ENCODE results near the gene NELL2. TPM values are rescaled to one million over a fixed set of nuclear protein-coding genes. Genes with fewer than 3 reads are reported as not detected.

NELL2 gene
- total and polyA plus RNA-seq, 4 donors = 0.09 to 0.42 (median 0.17) TPM; not detected in 1

GRCh38 chr12:44830566-44831055 is 45.5 kb downstream of the NELL2 start:
- Histone ChIP-seq H3K4me3 (ENCODE audit: low read depth in 1 of 3, low read length in 3 of 3) (no peak overlapping the region), H3K27me3 (ENCODE audit: control insufficient read depth in 4 of 4, insufficient read depth in 4 of 4, low read length in 3 of 4) (no peaks in the 10 kb centered on the region), H3K9me3 (ENCODE audit: control insufficient read depth in 4 of 4, low read length in 3 of 4) (no peaks in the 10 kb centered on the region), H3K27ac (ENCODE audit: low read depth in 1 of 2, low read length in 2 of 2) (no peak overlapping the region), H3K4me1 (ENCODE audit: control insufficient read depth in 4 of 4, insufficient read depth in 4 of 4, low read length in 3 of 4) (no peaks in the 10 kb centered on the region), H3K36me3 (ENCODE audit: control insufficient read depth in 4 of 4, insufficient read depth in 3 of 4, low read depth in 1 of 4, low read length in 3 of 4) (no peaks in the 10 kb centered on the region), H3K9ac (ENCODE audit: low read depth in 1 of 2, low read length in 2 of 2) (no peak overlapping the region)
- no peak for TF ChIP-seq MAX (IDR thresholded peaks at IDR 0.05)
- TF ChIP-seq CTCF (IDR thresholded peaks at IDR 0.05; ENCODE audit: low read depth, low read length, missing input control) = no peak
- TF ChIP-seq RXRA (IDR thresholded peaks at IDR 0.05) = no peak
- no peak for TF ChIP-seq REST (IDR thresholded peaks at IDR 0.05)
- TF ChIP-seq NR2F2 (IDR thresholded peaks at IDR 0.05) = no peak
- TF ChIP-seq GABPA (IDR thresholded peaks at IDR 0.05 in 1 of 2, conservative IDR thresholded peaks at IDR 0.05 in 1 of 2) = no peak
- no peak for TF ChIP-seq TAF1 (conservative IDR thresholded peaks at IDR 0.05)
- no peak for TF ChIP-seq ATF3 (IDR thresholded peaks at IDR 0.05)
- TF ChIP-seq RAD21 (IDR thresholded peaks at IDR 0.05) = no peak
- no peak for DNase-seq (ENCODE audit: low spot score)
- 49% methylated on average over 1 of the region's 1 CpG for WGBS

GRCh38 chr12:44829045-44829444 is 47.1 kb downstream of the NELL2 start:
- Histone ChIP-seq H3K9ac (ENCODE audit: low read depth in 1 of 2, low read length in 2 of 2) (no peak overlapping the region), H3K9me3 (ENCODE audit: control insufficient read depth in 4 of 4, low read length in 3 of 4) (no peaks in the 10 kb centered on the region), H3K4me1 (ENCODE audit: control insufficient read depth in 4 of 4, insufficient read depth in 4 of 4, low read length in 3 of 4) (no peaks in the 10 kb centered on the region)

More at GRCh38 chr12:44829045-44829444, 47.1 kb downstream of the NELL2 start:
- DNase-seq (ENCODE audit: low spot score) = no peak
- no peak overlapping the region for H3K27ac ChIP-seq (ENCODE audit: low read depth in 1 of 2, low read length in 2 of 2)
- H3K4me3 ChIP-seq (ENCODE audit: low read depth in 1 of 3, low read length in 3 of 3) = no peak overlapping the region
- TF ChIP-seq REST (IDR thresholded peaks at IDR 0.05) (no peak), RXRA (IDR thresholded peaks at IDR 0.05) (no peak), JUND (IDR thresholded peaks at IDR 0.05) (no peak), EGR1 (IDR thresholded peaks at IDR 0.05; ENCODE audit: low read depth in 2 of 2) (no peak), MAX (IDR thresholded peaks at IDR 0.05) (no peak), GABPA (IDR thresholded peaks at IDR 0.05 in 1 of 2, conservative IDR thresholded peaks at IDR 0.05 in 1 of 2) (no peak), HNF4A (conservative IDR thresholded peaks at IDR 0.05) (no peak)
- 53% methylated on average over 1 of the region's 1 CpG for WGBS
- no peaks in the 10 kb centered on the region for H3K36me3 ChIP-seq (ENCODE audit: control insufficient read depth in 4 of 4, insufficient read depth in 3 of 4, low read depth in 1 of 4, low read length in 3 of 4)
- no peaks in the 10 kb centered on the region for H3K27me3 ChIP-seq (ENCODE audit: control insufficient read depth in 4 of 4, insufficient read depth in 4 of 4, low read length in 3 of 4)

Measured in liver (tissue), 9 donors.